Fibroblast of gingiva (primary cell): ENCODE measurements around the gene KCNG1.
"Not testable (repeated sequence)": the region's sequence is repeated elsewhere in the genome, so short reads cannot be mapped to it uniquely, and the experiment has no call there.

Source experiments
- DNase-seq: peaks from one replicate; pipeline ENCODE4 v3.0.0-alpha.2; 2011; ENCODE audit warnings: low read depth

KCNG1 gene

GRCh38 chr20:51022803-51023616, at the start of gene KCNG1:
Gene KCNG1 (minus strand): TSS chr20:51023107. CDS start chr20:51010338, 12,769 bp downstream.
- peak; percentile 69 for DNase-seq

- no peak for DNase-seq
These were observed 47.7 kb upstream of the KCNG1 start for GRCh38 chr20:51070621-51071020.

GRCh38 chr20:51067792-51068191, 44.9 kb upstream of the KCNG1 start:
- no peak for DNase-seq

GRCh38 chr20:51065615-51066014, 42.7 kb upstream of the KCNG1 start:
- no peak for DNase-seq

- no peak for DNase-seq
These were observed 41.2 kb upstream of the KCNG1 start for GRCh38 chr20:51064137-51064536.

- no peak for DNase-seq
These were observed 39.2 kb upstream of the KCNG1 start for GRCh38 chr20:51062065-51062464.

GRCh38 chr20:51061418-51062045, 38.6 kb upstream of the KCNG1 start:
- DNase-seq = no peak

GRCh38 chr20:51060301-51060700, 37.4 kb upstream of the KCNG1 start:
- no peak for DNase-seq

- DNase-seq = no peak
These were observed 37.0 kb upstream of the KCNG1 start for GRCh38 chr20:51059862-51060261.

- no peak for DNase-seq
These were observed 35.1 kb upstream of the KCNG1 start for GRCh38 chr20:51058017-51058416.

- DNase-seq = no peak
These were observed 31.3 kb upstream of the KCNG1 start for GRCh38 chr20:51054233-51054632.

GRCh38 chr20:51050531-51051075, 27.7 kb upstream of the KCNG1 start:
- DNase-seq = no peak

GRCh38 chr20:51046021-51046985, 23.4 kb upstream of the KCNG1 start:
- no peak for DNase-seq

GRCh38 chr20:51045492-51045891, 22.6 kb upstream of the KCNG1 start:
- not testable (repeated sequence) for DNase-seq

GRCh38 chr20:51044796-51045195, 21.9 kb upstream of the KCNG1 start:
- DNase-seq = no peak

GRCh38 chr20:51043811-51044210, 20.9 kb upstream of the KCNG1 start:
- no peak for DNase-seq

- no peak for DNase-seq
These were observed 19.8 kb upstream of the KCNG1 start for GRCh38 chr20:51042657-51043247.

GRCh38 chr20:51042064-51042463, 19.2 kb upstream of the KCNG1 start:
- DNase-seq = no peak

GRCh38 chr20:51037532-51038115, 14.7 kb upstream of the KCNG1 start:
- DNase-seq = no peak

GRCh38 chr20:51036827-51037531, 14.1 kb upstream of the KCNG1 start:
- no peak for DNase-seq

GRCh38 chr20:51036226-51036625, 13.3 kb upstream of the KCNG1 start:
- no peak for DNase-seq
